ENCODE data around the gene SLC29A3.
"Not testable (repeated sequence)": the region's sequence is repeated elsewhere in the genome, so short reads cannot be mapped to it uniquely, and the experiment has no call there.

SLC29A3 gene

GRCh38 chr10:71344154-71344925 is 25.3 kb downstream of the SLC29A3 start:
- DNase-seq, result no peak

GRCh38 chr10:71344993-71345480 is 26.0 kb downstream of the SLC29A3 start:
- no peak for DNase-seq

- no peak for DNase-seq
Measured at GRCh38 chr10:71345694-71346093, 26.6 kb downstream of the SLC29A3 start.

DNA sequence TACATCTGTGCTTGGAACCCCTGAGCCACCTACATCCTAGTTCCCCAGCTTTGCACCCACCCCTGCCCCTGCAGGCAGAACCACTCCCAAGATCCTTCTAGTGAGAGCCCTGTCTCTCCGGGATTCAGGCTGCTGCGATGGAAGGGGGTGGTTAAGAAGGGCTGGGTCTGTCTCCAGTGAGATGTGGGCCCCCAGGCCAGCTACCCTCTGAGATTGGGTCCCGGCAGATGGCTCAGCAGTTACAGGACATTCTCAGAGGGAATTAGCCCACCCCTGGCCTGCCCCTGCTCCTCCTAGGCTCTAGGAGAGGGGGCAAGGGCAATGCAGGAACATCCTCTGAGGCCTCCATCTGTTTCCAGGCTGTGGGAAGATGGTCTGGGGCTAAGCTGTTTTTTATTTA is 27.7 kb downstream of the SLC29A3 start:
- DNase-seq, result no peak

- no peak for DNase-seq
Measured at GRCh38 chr10:71347587-71348395, 28.7 kb downstream of the SLC29A3 start.

DNA sequence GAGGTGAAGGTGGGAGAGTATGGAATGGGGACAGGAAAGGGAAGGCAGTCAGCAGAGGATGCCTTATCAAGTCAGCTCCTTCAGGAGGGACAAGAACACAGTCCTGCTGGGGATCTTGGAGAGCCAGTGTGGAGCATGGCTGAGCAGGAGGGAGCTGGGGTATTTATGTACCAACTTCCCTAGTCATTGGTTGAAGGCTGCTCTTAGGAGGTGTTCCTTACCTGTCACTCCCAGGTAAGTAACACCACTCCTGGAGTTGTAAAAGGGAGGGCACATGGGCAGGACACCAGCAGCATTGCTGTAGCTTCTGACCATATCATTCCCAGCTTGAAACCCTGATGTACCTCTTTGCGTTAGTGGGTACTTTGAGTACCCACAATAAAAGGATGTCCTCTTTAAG is 29.8 kb downstream of the SLC29A3 start:
- DNase-seq, result no peak

GRCh38 chr10:71349406-71349805 is 30.3 kb downstream of the SLC29A3 start:
- DNase-seq, result no peak

GRCh38 chr10:71351087-71351486 is 32.0 kb downstream of the SLC29A3 start:
- DNase-seq, result no peak

DNA sequence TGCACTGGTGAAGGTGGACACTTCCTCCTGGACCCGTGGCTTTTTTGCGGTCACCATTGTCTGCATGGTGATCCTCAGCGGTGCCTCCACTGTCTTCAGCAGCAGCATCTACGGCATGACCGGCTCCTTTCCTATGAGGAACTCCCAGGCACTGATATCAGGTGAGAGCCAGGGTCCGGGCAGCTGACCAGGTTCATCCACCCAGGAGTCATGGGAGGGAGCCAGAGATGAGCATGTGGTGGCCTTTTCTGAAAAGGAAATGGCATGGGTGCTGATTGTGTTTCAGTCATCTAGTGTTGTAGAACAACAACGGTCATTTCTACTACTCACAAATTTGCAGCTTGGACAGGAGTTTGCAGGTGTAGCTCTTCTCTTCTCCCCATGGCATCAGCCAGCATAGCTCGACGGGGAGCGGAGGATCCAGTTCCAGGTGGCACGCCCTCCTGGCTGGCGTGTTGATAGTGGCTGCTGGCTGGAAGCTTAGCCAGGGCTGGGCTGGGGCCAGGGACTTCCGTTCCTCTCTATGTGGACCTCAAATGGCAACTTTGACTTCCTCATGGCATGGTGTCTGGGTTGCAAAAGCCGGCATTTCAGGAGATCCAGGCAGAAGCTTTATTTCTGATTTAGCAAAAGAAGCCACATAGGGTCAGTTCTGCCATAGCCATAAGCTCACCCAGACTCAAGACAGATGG is 32.7 kb downstream of the SLC29A3 start:
- DNase-seq, result peak in 5 of 58 donors; percentile 6 to 20 (median 19)

DNA sequence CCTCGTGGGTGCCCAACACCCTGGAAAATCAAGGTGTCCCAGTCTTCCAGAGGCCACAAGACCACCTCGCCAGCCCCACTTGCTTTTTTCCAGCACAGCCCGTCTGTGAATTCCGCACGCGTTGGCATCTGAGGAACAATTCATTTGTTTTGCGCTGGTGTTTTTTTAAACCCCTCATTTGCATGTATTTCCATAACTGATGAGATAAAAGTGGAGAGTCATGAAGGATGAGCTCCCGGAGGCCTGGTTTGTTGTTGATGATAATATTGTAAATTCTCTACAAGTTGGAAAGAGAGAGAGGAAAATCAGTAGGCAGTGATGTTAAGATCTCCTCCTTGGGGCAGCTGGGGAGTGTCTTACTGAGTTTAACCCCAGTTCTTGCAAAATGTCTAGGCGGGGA is 34.6 kb downstream of the SLC29A3 start:
- DNase-seq, result no peak

DNA sequence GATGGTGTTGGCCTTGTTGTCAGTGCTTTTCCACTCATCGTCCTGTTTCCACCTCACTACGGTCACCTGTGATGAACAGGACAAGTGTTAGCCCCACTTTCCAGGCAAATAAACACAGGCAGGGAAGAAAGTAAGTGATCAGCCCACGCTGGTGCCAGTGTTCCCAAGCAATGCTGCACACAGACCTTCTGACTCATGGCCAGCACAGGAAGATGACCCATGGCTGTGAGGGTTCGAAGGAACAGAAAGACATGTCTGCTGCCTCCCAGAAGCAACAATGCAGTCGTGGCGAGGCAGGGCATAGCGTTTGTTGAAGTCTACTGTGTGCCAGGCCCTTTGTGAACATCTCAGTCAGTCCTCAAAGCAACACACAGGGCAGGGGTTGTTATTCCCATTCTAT is 35.7 kb downstream of the SLC29A3 start:
- DNase-seq, result no peak

GRCh38 chr10:71355886-71356285 is 36.8 kb downstream of the SLC29A3 start:
- no peak for DNase-seq

- no peak for DNase-seq
Measured at GRCh38 chr10:71357792-71358265, 38.8 kb downstream of the SLC29A3 start.

DNA sequence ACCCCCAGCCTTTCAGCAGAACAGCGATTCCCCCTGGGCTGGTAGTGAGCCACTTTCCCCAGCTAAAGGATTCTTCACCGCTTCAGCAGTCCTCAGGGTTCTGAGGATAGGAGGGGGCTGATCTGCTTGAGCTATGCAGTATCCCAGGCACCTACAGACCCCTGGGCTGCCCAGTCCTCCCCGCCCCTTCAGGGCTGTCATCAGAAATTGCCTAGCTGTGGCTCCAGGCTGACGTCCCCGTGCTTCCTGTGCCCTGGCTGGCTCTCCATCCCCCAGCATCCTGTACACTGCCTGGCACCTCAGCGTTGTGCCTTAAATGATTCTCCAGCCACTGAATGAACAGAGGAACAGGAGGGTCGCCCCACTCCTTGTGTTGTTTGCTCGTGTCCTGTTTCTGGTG is 39.2 kb downstream of the SLC29A3 start:
- DNase-seq, result no peak

- not testable (repeated sequence) for DNase-seq
Measured at GRCh38 chr10:71358906-71359305, 39.8 kb downstream of the SLC29A3 start.

- peak in 3 of 58 donors; percentile 9 to 40 (median 26) for DNase-seq
Measured at GRCh38 chr10:71359364-71360046, 40.4 kb downstream of the SLC29A3 start.

- DNase-seq, result no peak
Measured at GRCh38 chr10:71360735-71361134, 41.7 kb downstream of the SLC29A3 start.

DNA sequence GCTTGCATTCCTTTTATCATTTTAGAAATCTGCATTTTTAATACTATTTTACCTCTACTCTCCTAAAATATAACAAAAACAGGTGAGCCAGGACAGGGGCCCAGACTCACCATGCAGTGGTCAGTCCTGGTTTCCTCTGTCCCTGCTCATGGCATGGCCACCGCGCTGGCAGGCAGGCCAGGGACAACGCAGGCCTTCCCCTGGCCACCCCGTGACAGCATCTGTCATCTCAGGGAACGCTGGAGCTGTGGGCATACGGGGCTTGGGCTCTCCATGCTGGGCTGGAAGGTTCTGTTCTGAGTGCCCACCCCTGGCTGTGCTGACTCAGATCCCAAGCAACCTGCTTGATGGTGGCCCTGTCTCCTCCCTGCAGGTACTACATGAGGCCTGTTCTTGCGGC is 42.5 kb downstream of the SLC29A3 start:
- no peak for DNase-seq

GRCh38 chr10:71362141-71362540 is 43.1 kb downstream of the SLC29A3 start:
- no peak for DNase-seq

DNA sequence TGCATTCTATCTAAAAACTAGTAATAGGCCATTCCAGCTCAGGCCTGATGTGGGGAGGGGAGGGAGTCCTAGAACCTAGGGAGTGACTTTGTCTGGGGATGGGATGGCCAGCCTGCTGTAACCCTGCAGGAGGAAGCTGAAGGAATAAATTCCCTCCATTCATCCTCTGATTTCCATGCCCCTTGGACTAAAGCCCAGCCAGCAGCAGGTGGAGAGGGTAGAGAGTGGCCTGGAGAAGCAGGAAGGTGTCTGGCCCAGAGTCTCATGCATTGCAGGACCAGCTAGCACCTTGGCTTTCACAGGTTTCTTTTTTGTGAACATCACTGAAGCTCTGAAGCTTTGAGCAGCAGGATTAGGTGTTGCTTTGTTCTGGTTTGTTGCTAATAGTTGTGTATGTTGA is 44.9 kb downstream of the SLC29A3 start:
- DNase-seq, result no peak

DNA sequence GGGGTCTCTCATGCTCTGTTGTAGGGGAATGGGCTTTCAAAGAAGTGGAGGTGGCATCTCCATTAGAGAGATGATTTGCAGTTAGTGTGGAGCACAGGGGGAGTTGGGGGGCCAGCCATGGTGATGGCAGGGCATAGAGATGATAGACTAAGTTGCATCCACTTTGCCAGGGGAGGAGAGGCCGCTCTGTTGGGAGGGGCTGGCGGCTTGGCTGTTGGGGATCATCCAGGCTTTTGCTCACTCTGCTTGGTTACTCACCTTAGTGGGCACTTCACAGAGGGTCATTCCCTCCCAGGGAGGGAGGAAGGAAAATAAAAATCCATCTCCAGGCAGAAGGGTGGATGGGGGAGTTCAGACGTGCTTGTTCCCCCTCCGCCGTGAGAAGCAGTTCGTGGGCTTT is 46.3 kb downstream of the SLC29A3 start:
- no peak for DNase-seq

Data from anterior cingulate cortex (tissue), 58 donors.